Measurements from ENCODE around the gene LAMTOR4. TPM values are rescaled to one million over a fixed set of nuclear protein-coding genes. Genes with fewer than 3 reads are reported as not detected.
A peak's percentile ranks its signal among the peaks of the same experiment; 100 is the strongest.

The LAMTOR4 gene
- total RNA-seq, 2 experiments from 2014 or later, result 164 to 167 TPM

GRCh38 chr7:100169147-100169850, 20.6 kb downstream of the LAMTOR4 start:
- H3K9me3 Mint-ChIP-seq, result no peaks in the 10 kb centered on the region
- H3K27me3 Mint-ChIP-seq, result peaks cover 43% of the 10 kb centered on the region
- H3K4me1 Mint-ChIP-seq, result peaks cover 63% of the 10 kb centered on the region
- no peak overlapping the region for H3K4me3 Mint-ChIP-seq
- H3K36me3 Mint-ChIP-seq (ENCODE audit: low read depth), result no peaks in the 10 kb centered on the region
- H3K27ac Mint-ChIP-seq, result no peak overlapping the region
- no peak for DNase-seq
- CTCF ChIA-PET, result interaction anchor here (0.7 to 1.9 kb wide), 3 partner anchors 10 to 41 kb away, joined by 3 to 5 read pairs (median 3); no protein-coding TSS in a partner anchor
- POLR2A ChIA-PET, result interaction anchor here (4.0 to 4.4 kb wide), 2 partner anchors 9 to 12 kb away, joined by 27 to 30 read pairs; partner anchors contain the start of genes GPC2, STAG3 and TRAPPC14

GRCh38 chr7:100170101-100170897, 21.6 kb downstream of the LAMTOR4 start:
- Mint-ChIP-seq H3K4me3 (peak overlapping the region; percentile 47), H3K27me3 (peaks cover 48% of the 10 kb centered on the region), H3K27ac (no peak overlapping the region), H3K36me3 (ENCODE audit: low read depth) (no peaks in the 10 kb centered on the region), H3K9me3 (no peaks in the 10 kb centered on the region), H3K4me1 (peaks cover 60% of the 10 kb centered on the region)
- CTCF ChIA-PET, result interaction anchor here (1.1 to 1.3 kb wide), 2 partner anchors 38 to 39 kb away, joined by 3 to 4 read pairs; no protein-coding TSS in a partner anchor
- POLR2A ChIA-PET, result interaction anchor here (2.5 kb wide), 1 partner anchor 12 kb away, joined by 20 read pairs; the partner anchor contains the start of gene TRAPPC14
- no peak for DNase-seq

GRCh38 chr7:100171087-100171681, 22.5 kb downstream of the LAMTOR4 start:
- peaks cover 53% of the 10 kb centered on the region for H3K4me1 Mint-ChIP-seq
- CTCF ChIA-PET, result interaction anchor here (1.1 to 1.3 kb wide), 3 partner anchors 19 to 38 kb away, joined by 3 to 4 read pairs (median 4); no protein-coding TSS in a partner anchor

GRCh38 chr7:100171840-100172239, 23.1 kb downstream of the LAMTOR4 start:
- Mint-ChIP-seq H3K4me3 (peak overlapping the region; percentile 62), H3K27ac (no peak overlapping the region), H3K9me3 (no peaks in the 10 kb centered on the region), H3K4me1 (peaks cover 52% of the 10 kb centered on the region), H3K36me3 (ENCODE audit: low read depth) (no peaks in the 10 kb centered on the region), H3K27me3 (peaks cover 52% of the 10 kb centered on the region)
- DNase-seq, result no peak
- POLR2A ChIA-PET, result interaction anchor here (2.5 kb wide), 1 partner anchor 14 kb away, joined by 20 read pairs; the partner anchor contains the start of gene TRAPPC14
- CTCF ChIA-PET, result interaction anchor here (1.1 to 1.5 kb wide), 4 partner anchors 14 to 39 kb away, joined by 3 to 4 read pairs (median 4); no protein-coding TSS in a partner anchor

More at GRCh38 chr7:100171087-100171681, 22.5 kb downstream of the LAMTOR4 start:
- POLR2A ChIA-PET, result interaction anchor here (2.5 kb wide), 1 partner anchor 13 kb away, joined by 20 read pairs; the partner anchor contains the start of gene TRAPPC14
- H3K36me3 Mint-ChIP-seq (ENCODE audit: low read depth), result no peaks in the 10 kb centered on the region
- peak overlapping the region; percentile 47 for H3K4me3 Mint-ChIP-seq
- DNase-seq, result no peak
- no peak overlapping the region for H3K27ac Mint-ChIP-seq
- no peaks in the 10 kb centered on the region for H3K9me3 Mint-ChIP-seq
- H3K27me3 Mint-ChIP-seq, result peaks cover 51% of the 10 kb centered on the region

GRCh38 chr7:100173806-100174495, 25.2 kb downstream of the LAMTOR4 start:
- POLR2A ChIA-PET, result no interaction called here
- no peak overlapping the region for H3K27ac Mint-ChIP-seq
- peaks cover 35% of the 10 kb centered on the region for H3K27me3 Mint-ChIP-seq
- H3K36me3 Mint-ChIP-seq (ENCODE audit: low read depth), result no peaks in the 10 kb centered on the region
- no peak for DNase-seq
- CTCF ChIA-PET, result no interaction called here
- H3K4me3 Mint-ChIP-seq, result no peak overlapping the region
- H3K4me1 Mint-ChIP-seq, result peaks cover 41% of the 10 kb centered on the region
- H3K9me3 Mint-ChIP-seq, result no peaks in the 10 kb centered on the region

GRCh38 chr7:100174582-100174981, 25.9 kb downstream of the LAMTOR4 start:
- CTCF ChIA-PET, result no interaction called here
- H3K27ac Mint-ChIP-seq, result no peak overlapping the region
- H3K36me3 Mint-ChIP-seq (ENCODE audit: low read depth), result no peaks in the 10 kb centered on the region
- POLR2A ChIA-PET, result interaction anchor here (1.4 kb wide), 1 partner anchor 8 kb away, joined by 5 read pairs; no protein-coding TSS in a partner anchor
- H3K9me3 Mint-ChIP-seq, result no peaks in the 10 kb centered on the region
- no peak for DNase-seq
- H3K4me1 Mint-ChIP-seq, result peaks cover 38% of the 10 kb centered on the region
- H3K4me3 Mint-ChIP-seq, result no peak overlapping the region
- H3K27me3 Mint-ChIP-seq, result peaks cover 32% of the 10 kb centered on the region

- Mint-ChIP-seq H3K4me1 (peaks cover 32% of the 10 kb centered on the region), H3K4me3 (no peak overlapping the region), H3K36me3 (ENCODE audit: low read depth) (peaks cover 2% of the 10 kb centered on the region), H3K27ac (no peak overlapping the region), H3K27me3 (peaks cover 32% of the 10 kb centered on the region), H3K9me3 (peaks cover 2% of the 10 kb centered on the region)
- POLR2A ChIA-PET, result interaction anchor here (1.0 to 1.4 kb wide), 3 partner anchors 9 to 74 kb away, joined by 3 to 5 read pairs (median 3); partner anchors contain the start of genes AP4M1, LAMTOR4 and MCM7
- CTCF ChIA-PET, result no interaction called here
- no peak for DNase-seq
Observed at GRCh38 chr7:100175296-100175935, 26.7 kb downstream of the LAMTOR4 start.

- Mint-ChIP-seq H3K27ac (peak overlapping the region; percentile 9), H3K9me3 (peaks cover 4% of the 10 kb centered on the region), H3K4me1 (peaks cover 35% of the 10 kb centered on the region), H3K4me3 (peak overlapping the region; percentile 67), H3K36me3 (ENCODE audit: low read depth) (peaks cover 9% of the 10 kb centered on the region), H3K27me3 (peaks cover 27% of the 10 kb centered on the region)
- POLR2A ChIA-PET, result interaction anchor here (1.0 to 4.6 kb wide), 7 partner anchors 9 to 253 kb away, joined by 3 to 30 read pairs (median 5); partner anchors contain the start of genes AP4M1, GAL3ST4, LAMTOR4 and MCM7
- CTCF ChIA-PET, result interaction anchor here (0.9 to 2.5 kb wide), 9 partner anchors 9 to 170 kb away, joined by 3 to 14 read pairs (median 3); partner anchors contain the start of genes PVRIG and TRAPPC14
- no peak for DNase-seq
Observed at GRCh38 chr7:100176096-100177044, 27.7 kb downstream of the LAMTOR4 start.

- Mint-ChIP-seq H3K36me3 (ENCODE audit: low read depth) (peaks cover 14% of the 10 kb centered on the region), H3K27ac (peak within 1 kb of the TSS; percentile 21), H3K4me1 (peaks cover 39% of the 10 kb centered on the region), H3K9me3 (peaks cover 4% of the 10 kb centered on the region), H3K27me3 (peaks cover 23% of the 10 kb centered on the region), H3K4me3 (peak within 1 kb of the TSS; percentile 67)
- peak; percentile 98 for DNase-seq
- ChIA-PET POLR2A (interaction anchor here (0.7 to 4.6 kb wide), 8 partner anchors 10 to 252 kb away, joined by 3 to 30 read pairs (median 4); partner anchors contain the start of genes GAL3ST4, LAMTOR4, MEPCE and TRAPPC14), CTCF (interaction anchor here (0.6 to 2.5 kb wide), 13 partner anchors 10 to 271 kb away, joined by 3 to 14 read pairs (median 3); partner anchors contain the start of genes LAMTOR4, PVRIG and TRAPPC14)
Observed at GRCh38 chr7:100177045-100178001, 28.6 kb downstream of the LAMTOR4 start, which contains the start of the genes GPC2 and STAG3. GPC2 (minus strand) TSS chr7:100177381; CDS start chr7:100177199, 182 bp downstream. STAG3 (plus strand) TSS chr7:100177918; CDS start chr7:100180557, 2,639 bp downstream.
